GM13976 (cell line): ENCODE measurements around the gene NMT2.

ENCODE experiments used
- DNase-seq: peaks from one replicate; pipeline ENCODE4 v3.0.0; 2012; ENCODE audit warnings: low spot score
- CTCF ChIP-seq: IDR thresholded peaks from 2 replicates; pipeline ENCODE4 v1.5.1; 2012; ENCODE audit warnings: borderline replicate concordance, mild to moderate bottlenecking; ENCODE audit not compliant: insufficient read depth; ENCODE audit errors: extremely low read depth, missing control alignments, control extremely low read depth
- in situ Hi-C: fragments of 300-500 bp; cut with MboI; formaldehyde crosslinking; loops from one replicate; pipeline ENCODE4 v1.12.0; 2022; ENCODE audit warnings: low sequenced_read_pairs, mixed read lengths, inconsistent platforms; ENCODE audit not compliant: unreplicated experiment

NMT2 gene

GRCh38 chr10:15103513-15103912 is 65.0 kb downstream of the NMT2 start:
- TF ChIP-seq CTCF = no peak
- in situ Hi-C loops = no loop called here
- no peak for DNase-seq

GRCh38 chr10:15099886-15100285 is 68.6 kb downstream of the NMT2 start:
- DNase-seq = no peak
- in situ Hi-C loops = no loop called here
- TF ChIP-seq CTCF = no peak

- in situ Hi-C loops = no loop called here
- peak; percentile 98 for DNase-seq
- TF ChIP-seq CTCF = no peak
Measured at GRCh38 chr10:15097011-15097812, 71.3 kb downstream of the NMT2 start, which contains the start of gene RPP38. RPP38 (plus strand) TSS chr10:15097355; CDS start chr10:15103315, 5,960 bp downstream.

- no peak for TF ChIP-seq CTCF
- no peak for DNase-seq
- in situ Hi-C loops = no loop called here
Measured at GRCh38 chr10:15096661-15097010, 71.9 kb downstream of the NMT2 start.

- DNase-seq = no peak
- TF ChIP-seq CTCF = no peak
- in situ Hi-C loops = no loop called here
Measured at GRCh38 chr10:15092855-15093408, 75.6 kb downstream of the NMT2 start.

GRCh38 chr10:15091418-15091817 is 77.1 kb downstream of the NMT2 start:
- in situ Hi-C loops = no loop called here
- no peak for TF ChIP-seq CTCF
- no peak for DNase-seq
